Body of pancreas (tissue), 4 donors: ENCODE data around the gene WBP11.

Experiments
- POLR2A ChIP-seq, 3 donors: fragments of 450-650 bp; IDR thresholded peaks; one replicate each; pipeline ENCODE4 v1.6.1; 2016; ENCODE audit warnings: antibody characterized with exemption in 3 of 3, mild to moderate bottlenecking in 2 of 3
- TF ChIP-seq, protein P1 (sequence below), 7 experiments: fragments of 450-650 bp in 4 of 7; fragments of 200-600 bp in 3 of 7; sonication (generic) in 3 of 7; IDR thresholded peaks; one replicate each; pipeline ENCODE4 v1.5.1; 2016 to 2019; ENCODE audit warnings: antibody characterized with exemption in 7 of 7

DNA sequence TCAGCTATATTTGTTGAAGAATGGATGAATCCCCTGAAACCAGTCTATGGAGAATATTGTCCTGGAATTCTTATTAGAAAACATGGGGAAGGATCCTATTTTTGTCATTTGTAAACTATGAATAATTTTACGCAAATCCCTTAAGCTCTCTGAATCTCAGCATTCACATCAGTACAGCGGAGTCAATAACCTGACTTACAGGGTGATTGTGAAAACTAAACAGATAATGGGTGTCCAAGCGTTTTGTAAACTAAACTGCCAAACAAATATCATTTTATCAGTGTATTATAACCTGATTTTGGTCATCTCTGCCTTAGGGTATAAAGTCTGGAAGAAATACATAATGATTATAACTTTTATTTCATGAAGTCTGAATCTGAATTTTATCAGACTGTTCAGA, 30.1 kb upstream of the WBP11 start:
- TF ChIP-seq, protein P1, sequence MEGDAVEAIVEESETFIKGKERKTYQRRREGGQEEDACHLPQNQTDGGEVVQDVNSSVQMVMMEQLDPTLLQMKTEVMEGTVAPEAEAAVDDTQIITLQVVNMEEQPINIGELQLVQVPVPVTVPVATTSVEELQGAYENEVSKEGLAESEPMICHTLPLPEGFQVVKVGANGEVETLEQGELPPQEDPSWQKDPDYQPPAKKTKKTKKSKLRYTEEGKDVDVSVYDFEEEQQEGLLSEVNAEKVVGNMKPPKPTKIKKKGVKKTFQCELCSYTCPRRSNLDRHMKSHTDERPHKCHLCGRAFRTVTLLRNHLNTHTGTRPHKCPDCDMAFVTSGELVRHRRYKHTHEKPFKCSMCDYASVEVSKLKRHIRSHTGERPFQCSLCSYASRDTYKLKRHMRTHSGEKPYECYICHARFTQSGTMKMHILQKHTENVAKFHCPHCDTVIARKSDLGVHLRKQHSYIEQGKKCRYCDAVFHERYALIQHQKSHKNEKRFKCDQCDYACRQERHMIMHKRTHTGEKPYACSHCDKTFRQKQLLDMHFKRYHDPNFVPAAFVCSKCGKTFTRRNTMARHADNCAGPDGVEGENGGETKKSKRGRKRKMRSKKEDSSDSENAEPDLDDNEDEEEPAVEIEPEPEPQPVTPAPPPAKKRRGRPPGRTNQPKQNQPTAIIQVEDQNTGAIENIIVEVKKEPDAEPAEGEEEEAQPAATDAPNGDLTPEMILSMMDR (IDR thresholded peaks at IDR 0.05), result no peak
- TF ChIP-seq POLR2A (IDR thresholded peaks at IDR 0.05), result no peak
